ENCODE data around the gene PSMD7. TPM values are rescaled to one million over a fixed set of nuclear protein-coding genes. Genes with fewer than 3 reads are reported as not detected.
A peak's percentile ranks its signal among the peaks of the same experiment; 100 is the strongest.
"Not testable (repeated sequence)": the region's sequence is repeated elsewhere in the genome, so short reads cannot be mapped to it uniquely, and the experiment has no call there.

PSMD7 gene
- total and polyA plus RNA-seq, 4 donors = 74.9 to 112 (median 91.6) TPM

DNA sequence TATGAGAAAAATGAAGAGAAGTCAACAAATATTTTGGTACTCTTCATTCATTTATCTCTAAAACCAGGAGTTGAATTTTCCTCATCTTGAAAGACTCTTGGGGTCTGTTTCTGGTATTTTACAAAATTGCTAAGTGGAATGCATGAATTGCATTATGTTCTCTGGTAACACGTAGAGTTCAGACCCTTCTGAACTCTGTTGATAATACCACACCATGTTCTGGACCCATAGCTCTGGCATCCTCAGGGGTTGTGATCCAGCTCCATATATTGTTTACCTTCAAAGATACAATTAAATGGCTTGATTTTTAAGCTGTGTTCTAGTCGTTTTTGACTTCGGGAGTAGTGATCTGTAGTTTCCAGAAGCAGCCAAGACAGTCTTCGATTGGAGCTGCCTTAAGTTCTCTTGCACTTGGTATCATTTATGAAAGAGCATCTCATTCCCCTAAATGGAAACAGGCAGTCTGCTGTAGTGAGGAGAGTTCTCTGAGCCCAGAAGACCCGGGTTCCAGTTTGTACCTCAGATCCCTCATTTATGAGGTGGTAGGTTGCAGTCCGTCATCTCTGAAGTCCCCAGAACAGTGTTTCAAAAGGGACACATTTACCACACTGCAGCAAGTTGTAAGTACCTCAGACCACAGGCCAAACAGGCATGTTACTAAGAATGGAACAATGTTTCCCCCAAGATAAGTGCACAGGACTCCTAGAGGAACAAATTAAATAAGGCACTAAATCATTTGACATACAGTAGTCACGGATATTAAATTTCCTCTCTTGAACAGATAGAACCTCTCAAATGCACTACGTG lies 9.6 kb downstream of the PSMD7 start:
- Histone ChIP-seq H3K27me3 (ENCODE audit: control insufficient read depth, insufficient read depth, low read length) (no peaks in the 10 kb centered on the region), H3K4me1 (ENCODE audit: control insufficient read depth, insufficient read depth, low read length) (no peaks in the 10 kb centered on the region), H3K4me3 (ENCODE audit: low read depth, low read length) (no peak overlapping the region), H3K27ac (ENCODE audit: low read depth, low read length) (no peak overlapping the region), H3K36me3 (ENCODE audit: control insufficient read depth, insufficient read depth, low read length) (peaks cover 34% of the 10 kb centered on the region), H3K9me3 (ENCODE audit: control insufficient read depth, insufficient read depth, low read length) (no peaks in the 10 kb centered on the region)
- no peak for DNase-seq (ENCODE audit: low read depth in 4 of 6, low spot score in 6 of 6)
- WGBS (ENCODE audit: insufficient coverage) = no CpG with 5 or more reads among the region's 8 CpGs

- no peaks in the 10 kb centered on the region for H3K9me3 ChIP-seq (ENCODE audit: control insufficient read depth, insufficient read depth, low read length)
- no peaks in the 10 kb centered on the region for H3K4me1 ChIP-seq (ENCODE audit: control insufficient read depth, insufficient read depth, low read length)
- no peak overlapping the region for H3K27ac ChIP-seq (ENCODE audit: low read depth, low read length)
- H3K36me3 ChIP-seq (ENCODE audit: control insufficient read depth, insufficient read depth, low read length) = peaks cover 26% of the 10 kb centered on the region
- no peaks in the 10 kb centered on the region for H3K27me3 ChIP-seq (ENCODE audit: control insufficient read depth, insufficient read depth, low read length)
- WGBS (ENCODE audit: insufficient coverage) = 92% methylated on average over 6 of the region's 6 CpGs
- no peak for DNase-seq (ENCODE audit: low read depth in 4 of 6, low spot score in 6 of 6)
- no peak overlapping the region for H3K4me3 ChIP-seq (ENCODE audit: low read depth, low read length)
Observed at GRCh38 chr16:74307383-74307782, 10.8 kb downstream of the PSMD7 start.

GRCh38 chr16:74309789-74310781 lies 13.5 kb downstream of the PSMD7 start:
- Histone ChIP-seq H3K27ac (ENCODE audit: low read depth, low read length) (no peak overlapping the region), H3K36me3 (ENCODE audit: control insufficient read depth, insufficient read depth, low read length) (peaks cover 12% of the 10 kb centered on the region), H3K27me3 (ENCODE audit: control insufficient read depth, insufficient read depth, low read length) (no peaks in the 10 kb centered on the region), H3K9me3 (ENCODE audit: control insufficient read depth, insufficient read depth, low read length) (no peaks in the 10 kb centered on the region), H3K4me1 (ENCODE audit: control insufficient read depth, insufficient read depth, low read length) (no peaks in the 10 kb centered on the region), H3K4me3 (ENCODE audit: low read depth, low read length) (no peak overlapping the region)
- DNase-seq (ENCODE audit: low read depth in 4 of 6, low spot score in 6 of 6) = peak; percentile 22 to 84 (median 53)
- WGBS (ENCODE audit: insufficient coverage) = 94% methylated on average over 9 of the region's 15 CpGs

GRCh38 chr16:74315059-74315458 lies 18.4 kb downstream of the PSMD7 start:
- no peaks in the 10 kb centered on the region for H3K27me3 ChIP-seq (ENCODE audit: control insufficient read depth, insufficient read depth, low read length)
- H3K4me3 ChIP-seq (ENCODE audit: low read depth, low read length) = no peak overlapping the region
- peaks cover 10% of the 10 kb centered on the region for H3K36me3 ChIP-seq (ENCODE audit: control insufficient read depth, insufficient read depth, low read length)
- WGBS (ENCODE audit: insufficient coverage) = 96% methylated on average over 7 of the region's 7 CpGs
- H3K9me3 ChIP-seq (ENCODE audit: control insufficient read depth, insufficient read depth, low read length) = no peaks in the 10 kb centered on the region
- no peak overlapping the region for H3K27ac ChIP-seq (ENCODE audit: low read depth, low read length)
- DNase-seq (ENCODE audit: low read depth in 4 of 6, low spot score in 6 of 6) = no peak
- no peaks in the 10 kb centered on the region for H3K4me1 ChIP-seq (ENCODE audit: control insufficient read depth, insufficient read depth, low read length)

- Histone ChIP-seq H3K9me3 (ENCODE audit: control insufficient read depth, insufficient read depth, low read length) (no peaks in the 10 kb centered on the region), H3K4me3 (ENCODE audit: low read depth, low read length) (no peak overlapping the region), H3K27me3 (ENCODE audit: control insufficient read depth, insufficient read depth, low read length) (no peaks in the 10 kb centered on the region), H3K4me1 (ENCODE audit: control insufficient read depth, insufficient read depth, low read length) (no peaks in the 10 kb centered on the region), H3K36me3 (ENCODE audit: control insufficient read depth, insufficient read depth, low read length) (peaks cover 24% of the 10 kb centered on the region), H3K27ac (ENCODE audit: low read depth, low read length) (no peak overlapping the region)
- WGBS (ENCODE audit: insufficient coverage) = 67% methylated on average over 4 of the region's 6 CpGs
- peak in 3 of 6 donors; percentile 31 to 83 (median 46) for DNase-seq (ENCODE audit: low read depth in 4 of 6, low spot score in 6 of 6)
Observed at GRCh38 chr16:74320707-74321106, 24.1 kb downstream of the PSMD7 start.

DNA sequence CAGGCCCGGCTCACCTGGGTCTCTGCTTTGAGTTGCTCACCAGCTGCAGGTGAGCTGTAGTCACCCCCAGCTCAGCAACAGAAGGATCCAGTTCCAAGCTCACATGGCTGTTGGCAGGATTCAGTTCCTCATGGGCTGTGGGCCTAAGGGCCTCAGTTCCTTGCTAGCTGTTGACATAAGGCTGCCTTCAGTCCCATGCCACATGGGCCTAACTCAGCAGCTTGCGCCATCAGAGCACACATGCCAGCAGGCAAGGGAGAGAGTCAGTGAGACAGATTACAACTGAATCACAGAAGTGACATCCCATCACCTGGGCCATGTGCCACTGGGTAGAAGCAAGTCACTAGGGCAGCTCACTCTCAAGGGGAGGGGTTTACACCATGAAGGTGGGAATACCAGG lies 24.7 kb downstream of the PSMD7 start:
- Histone ChIP-seq H3K9me3 (ENCODE audit: control insufficient read depth, insufficient read depth, low read length) (no peaks in the 10 kb centered on the region), H3K4me1 (ENCODE audit: control insufficient read depth, insufficient read depth, low read length) (no peaks in the 10 kb centered on the region), H3K36me3 (ENCODE audit: control insufficient read depth, insufficient read depth, low read length) (peaks cover 25% of the 10 kb centered on the region), H3K4me3 (ENCODE audit: low read depth, low read length) (no peak overlapping the region), H3K27me3 (ENCODE audit: control insufficient read depth, insufficient read depth, low read length) (no peaks in the 10 kb centered on the region), H3K27ac (ENCODE audit: low read depth, low read length) (no peak overlapping the region)
- 85% methylated on average over 2 of the region's 2 CpGs for WGBS (ENCODE audit: insufficient coverage)
- DNase-seq (ENCODE audit: low read depth in 4 of 6, low spot score in 6 of 6) = no peak

- Histone ChIP-seq H3K36me3 (ENCODE audit: control insufficient read depth, insufficient read depth, low read length) (peaks cover 32% of the 10 kb centered on the region), H3K27me3 (ENCODE audit: control insufficient read depth, insufficient read depth, low read length) (no peaks in the 10 kb centered on the region), H3K4me3 (ENCODE audit: low read depth, low read length) (no peak overlapping the region), H3K27ac (ENCODE audit: low read depth, low read length) (no peak overlapping the region), H3K4me1 (ENCODE audit: control insufficient read depth, insufficient read depth, low read length) (no peaks in the 10 kb centered on the region), H3K9me3 (ENCODE audit: control insufficient read depth, insufficient read depth, low read length) (no peaks in the 10 kb centered on the region)
- no peak for DNase-seq (ENCODE audit: low read depth in 4 of 6, low spot score in 6 of 6)
- 72% methylated on average over 5 of the region's 7 CpGs for WGBS (ENCODE audit: insufficient coverage)
Observed at GRCh38 chr16:74322301-74322710, 25.7 kb downstream of the PSMD7 start.

GRCh38 chr16:74324777-74325176 lies 28.2 kb downstream of the PSMD7 start:
- 100% methylated on average over 4 of the region's 5 CpGs for WGBS (ENCODE audit: insufficient coverage)
- H3K36me3 ChIP-seq (ENCODE audit: control insufficient read depth, insufficient read depth, low read length) = peaks cover 28% of the 10 kb centered on the region

GRCh38 chr16:74325641-74326040 lies 29.0 kb downstream of the PSMD7 start:
- WGBS (ENCODE audit: insufficient coverage) = 94% methylated on average over 5 of the region's 10 CpGs
- H3K27me3 ChIP-seq (ENCODE audit: control insufficient read depth, insufficient read depth, low read length) = no peaks in the 10 kb centered on the region
- peaks cover 33% of the 10 kb centered on the region for H3K36me3 ChIP-seq (ENCODE audit: control insufficient read depth, insufficient read depth, low read length)
- no peak overlapping the region for H3K27ac ChIP-seq (ENCODE audit: low read depth, low read length)
- no peak overlapping the region for H3K4me3 ChIP-seq (ENCODE audit: low read depth, low read length)
- no peaks in the 10 kb centered on the region for H3K9me3 ChIP-seq (ENCODE audit: control insufficient read depth, insufficient read depth, low read length)
- DNase-seq (ENCODE audit: low read depth in 4 of 6, low spot score in 6 of 6) = no peak
- no peaks in the 10 kb centered on the region for H3K4me1 ChIP-seq (ENCODE audit: control insufficient read depth, insufficient read depth, low read length)

More at GRCh38 chr16:74324777-74325176, 28.2 kb downstream of the PSMD7 start:
- not testable (repeated sequence) for H3K4me1 ChIP-seq (ENCODE audit: control insufficient read depth, insufficient read depth, low read length); DNase-seq (ENCODE audit: low read depth in 4 of 6, low spot score in 6 of 6); H3K9me3 ChIP-seq (ENCODE audit: control insufficient read depth, insufficient read depth, low read length); H3K4me3 ChIP-seq (ENCODE audit: low read depth, low read length); H3K27me3 ChIP-seq (ENCODE audit: control insufficient read depth, insufficient read depth, low read length); H3K27ac ChIP-seq (ENCODE audit: low read depth, low read length)

Measured in spinal cord (tissue), 10 donors.